Transverse colon (tissue), 4 donors: ENCODE data around the gene GSC2.

Experiments used
- CTCF ChIP-seq, 5 experiments: fragments of 200-600 bp in 3 of 5; fragments of 450-650 bp in 2 of 5; sonication (generic) in 3 of 5; IDR thresholded peaks; 1 replicate in 2 of 5; 2 replicates in 3 of 5; pipeline ENCODE4 v1.5.1; 2016 to 2017; ENCODE audit warnings: antibody characterized with exemption in 5 of 5, inconsistent platforms in 3 of 5, mild to moderate bottlenecking in 2 of 5, moderate library complexity in 1 of 5
- POLR2AphosphoS5 ChIP-seq, 3 donors: sonication (generic); formaldehyde crosslinking; IDR thresholded peaks; one replicate each; pipeline ENCODE4 v1.6.1; 2016; ENCODE audit warnings: antibody characterized with exemption in 3 of 3

- no peak for TF ChIP-seq POLR2AphosphoS5 (IDR thresholded peaks at IDR 0.05)
- TF ChIP-seq CTCF (IDR thresholded peaks at IDR 0.05) = no peak
Measured at GRCh38 chr22:19122752-19123492, 27.2 kb downstream of the GSC2 start.
